CD4-positive, alpha-beta T cell treated with Interleukin-4 for 1 hour (primary cell): ENCODE data around the gene MEX3A.
A peak's percentile ranks its signal among the peaks of the same experiment; 100 is the strongest.
"Not testable (repeated sequence)": the region's sequence is repeated elsewhere in the genome, so short reads cannot be mapped to it uniquely, and the experiment has no call there.

ENCODE experiments used
- DNase-seq, 2 donors: peaks; one replicate each; pipeline ENCODE4 v3.0.0-alpha.2; 2020 to 2022

The MEX3A gene

DNA sequence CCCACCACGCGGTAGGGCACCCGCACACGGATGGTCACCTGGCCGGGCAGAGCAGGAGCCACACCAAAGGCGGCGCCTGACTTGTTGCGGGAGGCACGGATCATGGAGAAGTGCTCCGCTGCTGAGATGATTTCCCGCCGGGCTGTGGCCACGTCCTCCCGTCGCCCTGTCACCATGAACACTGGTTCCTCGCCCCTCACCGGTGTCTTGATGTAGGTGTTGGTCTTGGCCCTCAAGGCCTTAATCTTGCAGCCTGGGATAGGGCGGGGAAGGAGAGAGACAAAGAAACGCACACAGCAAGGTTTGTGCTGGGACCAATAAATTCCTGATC lies 4.9 kb downstream of the MEX3A start:
- DNase-seq: no peak

DNA sequence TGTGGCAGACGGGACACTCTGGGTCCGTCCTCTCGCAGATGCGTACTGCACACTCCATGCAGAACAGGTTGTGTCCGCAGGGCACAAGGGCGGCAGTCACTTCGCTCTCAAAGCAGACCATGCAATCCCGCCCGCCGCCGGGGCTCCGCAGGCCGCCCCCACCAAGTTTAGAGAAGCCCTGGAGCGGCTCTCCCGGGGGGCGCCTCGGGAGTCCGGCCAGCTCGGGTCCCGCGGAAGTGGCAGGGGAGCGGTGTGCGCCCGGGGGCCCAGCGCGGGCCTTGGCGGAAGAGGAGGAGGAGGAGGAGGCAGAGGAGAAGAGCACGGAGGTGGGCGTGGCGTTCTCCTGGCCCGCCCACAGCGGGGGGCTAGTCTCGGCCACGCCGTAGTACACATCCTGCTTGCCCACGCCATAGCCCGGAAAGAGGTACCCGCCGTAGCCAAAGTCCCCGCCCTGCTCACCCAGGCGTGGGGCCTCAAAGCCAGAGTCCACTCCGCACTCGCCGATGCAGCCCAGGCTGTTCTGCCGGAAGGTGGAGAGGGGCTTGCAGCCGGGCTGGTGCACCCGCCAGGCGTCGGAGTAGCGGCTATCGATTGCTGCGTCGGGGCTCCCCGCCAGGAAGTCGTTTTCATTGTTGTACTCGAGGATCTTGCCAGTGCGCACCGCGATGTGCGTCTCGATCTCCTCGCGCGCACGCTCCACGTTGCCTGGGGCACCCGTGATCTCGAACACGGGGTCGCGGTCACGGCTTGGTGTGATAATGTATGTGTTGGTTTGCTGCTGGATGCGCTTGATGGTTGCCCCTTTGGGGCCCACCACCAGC lies 5.4 kb downstream of the MEX3A start:
- DNase-seq: peak in 1 of 2 donors; percentile 39

DNA sequence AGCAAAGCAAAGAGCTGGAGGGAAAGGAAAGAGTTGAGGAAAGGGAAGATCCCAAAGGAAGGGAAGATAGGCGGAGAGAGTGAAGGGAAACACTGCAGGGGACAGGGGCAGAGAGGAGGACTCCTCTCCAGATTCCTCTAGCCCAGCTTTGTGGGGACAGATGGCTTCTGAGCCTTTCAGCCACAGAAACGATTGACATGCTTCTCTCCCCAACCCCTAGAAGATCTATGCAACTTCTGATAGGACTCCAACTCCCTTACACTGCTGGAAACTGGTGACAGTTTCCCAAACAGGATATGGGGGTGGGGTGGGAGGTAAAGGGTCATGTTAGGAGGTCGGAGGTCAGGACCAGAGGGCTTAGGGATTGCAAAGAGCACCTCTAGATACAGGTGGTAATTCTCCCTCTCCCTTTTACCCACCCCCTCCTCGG lies 6.5 kb downstream of the MEX3A start:
- no peak for DNase-seq

DNA sequence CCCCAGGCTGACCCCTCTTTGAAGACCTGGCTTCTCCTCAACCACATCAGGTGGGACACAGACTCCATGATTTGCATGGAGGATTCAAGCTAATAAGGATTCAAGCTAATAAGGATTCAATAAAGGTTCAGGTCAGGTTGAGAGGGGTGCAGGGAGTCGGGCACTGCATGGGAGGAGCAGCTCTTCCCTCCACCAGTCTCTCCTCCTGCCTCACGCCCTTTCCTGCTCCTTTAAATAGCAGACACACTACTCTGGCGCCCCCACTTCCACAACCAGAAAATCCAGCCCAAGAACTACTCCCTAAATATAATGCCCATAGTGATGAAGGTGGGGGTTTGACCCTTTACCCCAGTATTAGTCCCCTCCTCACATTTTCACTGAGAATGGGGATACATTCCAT lies 7.1 kb downstream of the MEX3A start:
- no peak for DNase-seq

DNA sequence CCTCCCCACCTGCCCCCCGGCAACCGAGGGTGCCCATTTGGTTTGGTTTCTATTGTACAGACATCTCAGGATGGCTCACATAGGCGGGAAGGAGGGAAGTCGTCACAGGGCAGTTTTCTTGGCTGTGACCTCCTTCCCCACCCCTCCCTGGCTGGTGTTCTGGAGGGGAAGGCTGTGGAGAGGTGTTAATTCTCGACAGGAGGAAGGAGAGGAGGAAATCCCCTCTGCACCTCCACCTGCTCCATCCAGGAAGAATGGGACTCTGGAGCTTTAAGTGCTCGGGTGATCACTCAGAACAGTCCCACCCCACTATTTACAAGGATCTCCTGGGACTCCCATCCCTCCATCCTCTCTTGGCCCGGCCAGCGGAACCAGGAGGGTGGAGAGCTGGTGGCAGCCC lies 7.6 kb downstream of the MEX3A start:
- DNase-seq: no peak

DNA sequence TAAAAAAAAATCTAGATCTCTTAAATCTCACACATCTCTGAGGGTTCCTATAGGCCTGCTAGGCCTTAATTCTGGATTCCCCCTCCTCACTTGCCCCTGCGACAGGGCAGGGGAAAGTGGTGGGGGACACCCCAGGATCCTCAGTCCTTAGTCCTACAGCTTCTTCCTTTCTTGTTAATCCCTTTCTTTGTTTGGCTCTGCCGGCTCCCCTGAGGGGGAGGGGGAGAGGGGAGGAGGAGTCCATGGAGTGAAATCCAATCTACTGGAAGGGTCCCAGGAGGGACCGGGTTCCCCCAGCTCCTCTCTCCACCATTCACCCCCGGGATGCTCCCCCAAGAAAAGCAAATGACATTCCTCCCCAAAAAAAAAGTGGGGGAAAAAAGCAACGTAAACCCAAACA lies 8.5 kb downstream of the MEX3A start:
- DNase-seq: no peak

DNA sequence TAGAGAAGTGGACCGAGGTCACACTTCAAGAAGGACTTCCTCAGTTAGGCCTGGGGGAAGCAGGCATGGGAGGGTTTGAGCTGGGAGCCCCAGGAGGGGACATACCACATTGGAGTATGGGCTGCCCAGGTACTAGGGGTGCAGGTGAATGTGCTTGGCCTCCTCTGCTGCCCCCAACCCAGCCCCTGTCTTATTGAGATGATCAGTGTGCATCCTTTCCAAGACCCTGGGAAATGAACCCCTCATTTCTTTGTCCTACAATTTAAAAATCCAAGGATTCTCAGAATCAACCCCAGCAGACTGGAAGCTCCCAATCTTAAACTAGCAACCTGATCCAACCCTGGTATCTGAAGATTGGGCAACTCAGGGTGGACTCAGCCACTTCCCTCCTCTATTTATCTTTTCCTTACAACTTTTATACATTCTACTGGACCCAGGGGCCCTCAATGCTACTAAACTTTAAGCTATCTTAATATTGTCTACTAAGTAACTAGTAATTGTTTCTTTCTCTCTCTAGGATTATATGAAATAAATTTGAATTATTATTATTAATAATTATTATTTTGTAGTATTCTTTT lies 9.1 kb downstream of the MEX3A start:
- DNase-seq: no peak

DNA sequence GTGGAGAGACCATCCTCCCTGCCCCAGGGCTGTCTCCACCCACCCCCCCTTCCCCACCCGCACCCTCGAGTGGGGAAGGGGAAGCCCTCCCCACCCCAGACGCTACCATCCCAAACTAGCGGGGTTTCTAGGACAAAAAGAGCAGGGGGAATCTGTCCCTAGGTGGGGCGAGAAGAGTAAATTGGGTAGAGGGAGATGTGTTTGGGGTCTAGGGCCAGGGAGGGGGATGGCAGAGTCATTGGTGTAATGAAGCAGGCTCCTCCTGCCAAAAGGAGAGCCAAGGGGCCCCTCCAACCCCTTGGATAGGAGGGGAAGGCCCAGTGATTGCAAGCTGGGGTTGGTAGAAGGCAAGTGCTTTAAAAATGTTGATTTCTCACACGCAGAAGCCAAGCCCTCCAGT lies 10.0 kb downstream of the MEX3A start:
- DNase-seq: no peak

DNA sequence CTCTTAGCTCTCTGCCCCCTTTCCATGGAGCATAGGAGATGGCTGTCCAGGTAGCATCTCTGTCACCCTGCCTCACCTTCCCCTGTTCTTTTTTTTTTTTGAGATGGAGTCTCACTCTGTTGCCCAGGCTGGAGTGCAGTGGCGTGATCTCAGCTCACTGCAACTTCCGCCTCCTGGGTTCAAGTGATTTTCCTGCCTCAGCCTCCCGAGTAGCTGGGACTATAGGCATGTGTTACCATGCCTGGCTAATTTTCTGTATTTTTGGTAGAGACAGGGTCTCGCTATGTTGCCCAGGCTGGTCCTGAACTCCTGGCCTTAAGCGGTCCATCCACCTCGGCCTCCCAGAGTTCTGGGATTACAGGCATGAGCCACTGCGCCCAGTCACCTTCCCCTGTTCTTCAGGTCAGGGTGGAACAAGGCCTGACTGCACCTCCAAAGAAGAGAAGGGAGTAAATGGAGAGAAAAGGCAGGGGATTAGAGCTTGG lies 10.9 kb downstream of the MEX3A start:
- not testable (repeated sequence) for DNase-seq

DNA sequence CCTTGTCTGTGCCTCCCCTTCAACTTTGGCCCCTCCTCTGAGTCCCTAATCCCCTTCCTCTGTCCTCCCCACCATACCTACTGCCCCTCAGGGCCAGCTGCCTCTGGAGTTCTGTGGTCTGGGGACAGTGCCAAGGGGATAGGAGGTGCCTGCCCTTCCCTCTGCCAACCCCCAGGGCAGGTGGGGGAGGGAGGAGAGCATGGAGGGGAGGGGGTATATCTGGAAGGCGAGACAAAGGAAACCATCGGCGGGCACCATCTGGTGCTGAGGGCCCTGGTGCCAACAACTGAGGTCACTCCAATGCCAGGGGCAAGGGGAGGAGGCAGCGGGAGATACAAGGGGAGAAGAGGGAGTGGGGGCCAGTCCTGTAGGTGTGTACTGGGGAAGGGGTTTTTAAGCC lies 11.7 kb downstream of the MEX3A start:
- DNase-seq: no peak

DNA sequence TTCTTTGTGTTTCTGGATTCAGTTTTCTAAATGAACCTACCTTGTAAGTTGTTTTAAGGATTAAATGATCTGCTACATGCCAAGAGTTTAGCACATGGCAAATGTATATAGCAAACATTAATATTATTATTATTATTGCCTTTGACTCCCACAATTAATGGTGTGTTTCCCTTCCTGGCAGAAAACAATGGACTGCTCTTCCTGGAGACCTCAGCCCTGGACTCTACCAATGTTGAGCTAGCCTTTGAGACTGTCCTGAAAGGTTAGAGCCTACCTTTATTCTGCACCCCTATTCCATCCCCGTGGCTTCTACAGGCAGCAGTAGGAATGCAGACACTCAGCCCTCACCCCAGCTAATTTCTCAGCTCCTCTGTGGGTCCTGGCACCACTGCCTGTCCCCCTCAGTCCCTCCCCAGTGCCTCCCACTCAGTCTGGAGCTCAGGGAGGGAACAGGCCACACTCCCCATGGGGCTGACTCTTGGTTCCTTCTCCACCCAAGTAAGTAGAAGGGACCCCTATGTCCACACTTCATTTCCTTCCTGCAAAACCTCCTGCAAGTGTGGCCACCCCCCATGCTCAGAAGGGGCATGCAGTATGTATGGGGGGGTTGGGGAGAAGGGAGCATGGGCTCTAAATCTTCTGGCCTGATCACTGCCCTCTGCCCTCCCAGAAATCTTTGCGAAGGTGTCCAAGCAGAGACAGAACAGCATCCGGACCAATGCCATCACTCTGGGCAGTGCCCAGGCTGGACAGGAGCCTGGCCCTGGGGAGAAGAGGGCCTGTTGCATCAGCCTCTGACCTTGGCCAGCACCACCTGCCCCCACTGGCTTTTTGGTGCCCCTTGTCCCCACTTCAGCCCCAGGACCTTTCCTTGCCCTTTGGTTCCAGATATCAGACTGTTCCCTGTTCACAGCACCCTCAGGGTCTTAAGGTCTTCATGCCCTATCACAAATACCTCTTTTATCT lies 12.5 kb downstream of the MEX3A start:
- no peak for DNase-seq

DNA sequence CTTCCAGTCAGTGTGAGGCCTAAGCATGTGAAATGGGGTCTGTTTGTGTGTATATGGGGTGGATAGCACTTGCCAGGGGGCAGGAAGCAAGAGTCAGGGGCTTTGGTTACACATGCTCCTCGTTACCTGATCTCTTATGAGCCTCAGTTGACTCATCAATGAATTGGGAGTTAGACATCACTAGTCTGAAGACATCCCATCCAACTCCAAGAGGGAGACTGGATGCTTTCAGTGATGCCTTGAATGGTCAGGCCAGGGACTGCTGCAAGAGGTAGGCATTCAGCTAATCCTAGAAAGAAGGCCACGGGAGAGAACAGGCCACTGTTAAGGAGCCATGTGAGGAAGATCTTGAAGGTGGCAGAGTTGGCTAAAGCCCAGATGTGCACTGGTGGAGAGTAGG lies 15.0 kb downstream of the MEX3A start:
- DNase-seq: no peak

DNA sequence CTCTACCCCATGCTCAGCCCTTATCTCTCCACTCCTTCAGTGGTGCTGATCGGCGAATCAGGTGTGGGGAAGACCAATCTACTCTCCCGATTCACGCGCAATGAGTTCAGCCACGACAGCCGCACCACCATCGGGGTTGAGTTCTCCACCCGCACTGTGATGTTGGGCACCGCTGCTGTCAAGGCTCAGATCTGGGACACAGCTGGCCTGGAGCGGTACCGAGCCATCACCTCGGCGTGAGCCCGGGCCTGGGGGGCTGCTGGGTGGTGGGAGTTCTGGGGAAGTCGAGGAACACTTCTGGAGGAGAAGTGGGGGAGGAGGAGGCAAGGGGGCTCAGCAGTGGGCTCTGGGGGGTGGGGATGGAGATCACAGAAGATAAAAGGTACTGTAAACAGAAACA lies 16.4 kb downstream of the MEX3A start:
- no peak for DNase-seq

DNA sequence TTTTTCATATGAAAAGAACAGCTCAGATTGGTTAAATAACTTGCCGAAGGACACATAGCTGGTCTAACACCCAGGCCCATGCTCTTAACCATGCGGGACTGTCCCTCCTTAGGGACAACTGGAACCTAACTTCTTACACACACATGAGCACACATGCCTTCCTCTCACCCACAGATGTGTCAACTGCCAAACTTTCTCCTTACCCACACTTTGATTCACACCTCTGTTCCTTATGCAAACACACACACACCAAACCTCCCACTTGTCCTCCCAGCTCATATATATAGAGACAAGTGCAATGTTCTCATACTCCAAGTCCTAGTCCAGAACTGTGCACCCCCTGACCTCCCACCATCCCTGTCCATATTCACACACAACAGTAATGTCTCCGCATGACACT lies 17.1 kb downstream of the MEX3A start:
- DNase-seq: no peak

DNA sequence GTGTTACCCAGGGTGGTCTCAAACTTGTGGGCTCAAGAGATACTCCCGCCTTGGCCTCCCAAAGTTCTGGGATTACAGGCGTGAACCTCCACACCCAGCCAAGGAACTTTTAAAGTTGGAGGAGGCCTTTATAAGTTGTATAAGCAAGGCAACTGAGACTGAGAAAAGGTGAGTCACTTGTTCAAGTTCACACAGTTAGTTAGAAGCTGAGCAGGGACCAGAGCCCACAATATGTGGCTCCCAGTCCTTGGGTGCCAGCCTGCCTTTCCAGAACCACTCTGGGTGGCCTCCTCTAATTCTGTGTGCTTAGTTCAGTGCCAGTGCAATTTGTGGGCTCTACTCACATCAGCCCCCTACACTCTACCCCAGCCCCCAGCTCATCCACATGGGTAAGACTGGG lies 17.6 kb downstream of the MEX3A start:
- DNase-seq: no peak

DNA sequence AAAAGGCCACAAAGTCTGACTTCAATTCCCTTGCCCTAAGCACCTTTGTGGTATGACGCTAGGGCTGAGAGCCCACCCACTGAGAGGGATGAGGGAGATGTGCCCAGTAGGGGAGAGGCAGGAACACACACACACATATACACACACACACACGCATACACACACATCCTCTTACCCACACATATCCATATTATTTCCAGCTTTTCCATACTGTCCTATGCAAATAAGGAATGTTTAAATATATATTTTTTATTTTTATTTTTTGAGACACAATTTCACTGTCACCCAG lies 18.3 kb downstream of the MEX3A start:
- no peak for DNase-seq

DNA sequence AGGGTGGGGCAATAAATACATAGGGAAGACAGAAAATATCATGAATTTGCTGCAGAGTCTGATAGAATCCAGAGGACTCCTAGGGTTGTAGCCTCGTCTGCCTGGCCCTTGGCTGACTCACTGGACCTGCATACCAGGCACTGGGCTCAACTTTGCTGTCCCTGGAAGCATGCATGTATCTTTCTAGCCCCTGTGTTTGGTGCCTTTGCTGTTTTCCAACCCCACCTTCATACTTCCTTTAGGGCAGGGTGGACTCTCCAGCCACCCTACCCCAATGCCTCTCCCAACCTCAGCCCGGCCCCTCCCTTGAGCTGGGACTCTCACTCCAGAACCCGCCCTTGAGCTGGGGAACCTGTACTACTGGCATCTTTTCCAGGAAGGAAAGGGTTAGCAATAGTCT lies 20.1 kb downstream of the MEX3A start:
- DNase-seq: no peak

DNA sequence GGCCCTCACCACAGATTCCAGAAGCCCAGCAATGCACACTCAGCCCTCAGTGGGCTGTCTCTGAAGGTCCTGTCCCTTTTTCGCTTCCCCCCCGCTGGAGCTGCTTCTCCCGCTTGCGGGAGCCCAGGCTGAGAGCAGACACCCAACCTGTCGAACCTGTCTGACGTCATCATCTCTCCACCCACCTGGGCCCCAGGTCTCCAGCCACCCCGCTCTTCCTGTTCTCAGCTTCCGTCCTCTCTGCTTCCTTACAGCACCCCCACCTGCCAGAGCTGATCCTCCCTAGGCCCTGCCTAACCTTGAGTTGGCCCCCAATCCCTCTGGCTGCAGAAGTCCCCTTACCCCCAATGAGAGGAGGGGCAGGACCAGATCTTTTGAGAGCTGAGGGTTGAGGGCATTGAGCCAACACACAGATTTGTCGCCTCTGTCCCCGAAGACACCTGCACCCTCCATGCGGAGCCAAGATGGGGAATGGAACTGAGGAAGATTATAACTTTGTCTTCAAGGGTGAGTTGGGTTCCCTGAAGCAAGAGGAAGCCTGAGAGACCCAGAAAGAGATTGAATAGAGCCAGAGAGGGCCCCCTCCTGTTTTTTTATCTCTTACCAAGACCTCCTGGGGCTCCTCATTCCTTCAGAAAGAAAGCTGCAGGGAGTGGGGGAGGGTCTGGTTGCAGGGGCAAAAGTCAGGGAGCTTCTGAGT lies 21.2 kb downstream of the MEX3A start, which contains the start of gene RAB25:
Gene RAB25 (plus strand): TSS at position 224 of the 700 bp plus-strand sequence. CDS start 241 bp downstream, at position 465.
- DNase-seq: peak in 1 of 2 donors; percentile 12

DNA sequence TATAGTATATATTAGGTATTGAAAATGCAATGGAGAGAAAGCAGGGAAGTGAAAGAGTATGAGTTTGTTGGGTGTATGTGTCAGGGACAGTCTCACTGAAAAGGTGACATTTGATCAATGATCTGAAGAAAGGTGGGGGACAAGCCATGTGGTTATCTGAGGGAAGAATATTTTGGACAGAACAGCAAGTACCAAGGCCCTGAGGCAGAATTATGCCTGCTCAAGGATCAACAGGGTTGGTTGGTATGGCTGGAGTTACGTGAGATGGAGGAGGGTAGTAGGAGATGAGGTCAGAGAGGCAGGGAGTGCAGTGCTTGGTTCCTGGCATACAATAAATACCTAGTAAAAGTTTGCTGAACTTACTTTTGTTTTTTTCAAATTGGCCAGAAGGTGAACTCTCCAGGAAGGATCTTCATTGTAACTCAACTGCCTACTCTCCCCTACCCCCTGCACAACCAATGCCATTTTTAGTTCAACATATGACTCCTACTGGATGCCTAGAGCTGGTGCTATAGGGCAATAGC lies 25.9 kb downstream of the MEX3A start:
- DNase-seq: no peak

DNA sequence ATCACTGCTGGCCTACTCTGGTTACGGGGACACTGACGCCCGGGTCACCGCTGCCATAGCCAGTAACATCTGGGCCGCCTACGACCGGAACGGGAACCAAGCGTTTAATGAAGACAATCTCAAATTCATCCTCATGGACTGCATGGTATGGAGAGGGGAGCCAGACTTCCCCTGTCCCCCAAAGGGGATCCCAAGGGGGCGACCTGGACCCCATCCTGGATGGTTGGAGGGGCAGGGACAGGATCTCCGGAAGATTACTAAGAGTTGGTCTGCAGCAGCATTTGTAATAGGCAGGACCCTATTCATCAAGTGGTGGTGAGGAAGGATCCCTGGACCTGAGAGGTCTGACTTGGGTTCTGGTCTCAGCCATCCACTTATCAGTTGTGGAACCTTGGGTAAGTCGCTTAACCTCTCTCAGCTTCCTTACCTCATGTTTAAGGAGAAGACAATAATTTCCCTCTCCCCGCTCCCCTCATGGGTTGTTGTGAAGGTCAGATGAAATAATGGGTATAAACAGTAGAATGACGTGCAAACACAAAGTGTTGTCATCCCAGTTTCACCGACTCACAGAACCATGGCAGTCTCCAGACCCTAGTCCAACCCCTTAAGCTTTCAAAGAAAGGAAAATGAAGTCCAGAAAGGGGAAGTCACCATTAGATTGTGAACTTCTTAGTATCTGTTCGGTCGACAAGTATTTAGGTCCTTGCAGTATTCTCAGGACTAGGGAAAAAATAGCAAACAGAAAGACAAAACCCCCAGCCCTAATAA lies 26.8 kb downstream of the MEX3A start:
- DNase-seq: no peak

DNA sequence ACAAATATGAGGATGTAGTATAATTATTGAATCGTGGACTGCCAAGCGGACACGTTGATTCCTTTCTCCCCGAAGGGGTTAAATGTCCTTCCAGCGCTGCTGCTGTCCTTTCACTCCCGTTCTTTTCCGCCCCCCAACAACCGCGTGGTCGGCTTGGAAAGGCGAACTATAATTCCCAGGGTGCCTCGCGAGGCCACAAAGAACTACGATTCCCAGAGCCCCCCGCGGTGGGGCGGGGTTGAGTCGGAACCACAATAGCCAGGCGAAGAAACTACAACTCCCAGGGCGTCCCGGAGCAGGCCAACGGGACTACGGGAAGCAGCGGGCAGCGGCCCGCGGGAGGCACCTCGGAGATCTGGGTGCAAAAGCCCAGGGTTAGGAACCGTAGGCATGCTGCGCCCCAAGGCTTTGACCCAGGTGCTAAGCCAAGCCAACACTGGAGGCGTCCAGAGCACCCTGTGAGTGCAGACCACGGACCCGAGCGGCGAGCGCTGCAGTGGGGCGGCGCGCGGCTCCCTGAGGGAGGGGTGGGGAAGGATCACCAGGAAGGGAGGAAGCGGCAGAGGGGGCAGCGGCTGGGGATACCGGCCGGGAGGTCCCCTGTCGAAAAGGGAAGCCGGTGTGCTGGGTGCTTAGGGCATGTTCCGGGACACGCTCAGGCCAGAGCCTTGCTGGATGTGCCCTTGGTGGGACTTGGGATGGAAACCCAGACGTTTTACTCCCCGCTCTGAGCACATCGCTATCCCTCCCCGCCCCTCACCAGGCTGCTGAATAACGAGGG lies 27.6 kb downstream of the MEX3A start, which contains the start of gene LAMTOR2:
Gene LAMTOR2 (plus strand): TSS at position 283 of the 781 bp plus-strand sequence. CDS start 108 bp downstream, at position 391.
- DNase-seq: peak; percentile 94 to 96
